ENCODE measurements around the gene GRM7.

DNA sequence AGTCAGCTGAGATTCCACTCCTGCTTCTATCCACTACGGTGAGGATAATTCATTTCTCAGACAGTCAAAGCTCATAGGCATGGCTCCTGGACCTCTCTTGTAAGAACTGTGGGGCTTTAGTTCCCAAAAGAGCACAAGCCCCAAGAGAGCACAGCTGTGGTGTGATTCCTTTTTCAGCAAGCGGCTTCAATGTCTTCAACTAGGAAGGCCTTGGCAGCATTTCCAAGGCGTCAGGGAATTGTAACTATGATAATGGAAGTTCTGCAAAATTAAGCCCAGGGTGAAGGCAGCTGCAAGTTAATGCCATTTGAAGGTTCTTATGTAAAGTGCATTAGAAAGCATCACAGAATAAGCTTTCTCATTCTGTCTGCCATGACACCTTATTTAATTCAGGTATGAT is 657.1 kb downstream of the GRM7 start:
- TF ChIP-seq, protein P1, sequence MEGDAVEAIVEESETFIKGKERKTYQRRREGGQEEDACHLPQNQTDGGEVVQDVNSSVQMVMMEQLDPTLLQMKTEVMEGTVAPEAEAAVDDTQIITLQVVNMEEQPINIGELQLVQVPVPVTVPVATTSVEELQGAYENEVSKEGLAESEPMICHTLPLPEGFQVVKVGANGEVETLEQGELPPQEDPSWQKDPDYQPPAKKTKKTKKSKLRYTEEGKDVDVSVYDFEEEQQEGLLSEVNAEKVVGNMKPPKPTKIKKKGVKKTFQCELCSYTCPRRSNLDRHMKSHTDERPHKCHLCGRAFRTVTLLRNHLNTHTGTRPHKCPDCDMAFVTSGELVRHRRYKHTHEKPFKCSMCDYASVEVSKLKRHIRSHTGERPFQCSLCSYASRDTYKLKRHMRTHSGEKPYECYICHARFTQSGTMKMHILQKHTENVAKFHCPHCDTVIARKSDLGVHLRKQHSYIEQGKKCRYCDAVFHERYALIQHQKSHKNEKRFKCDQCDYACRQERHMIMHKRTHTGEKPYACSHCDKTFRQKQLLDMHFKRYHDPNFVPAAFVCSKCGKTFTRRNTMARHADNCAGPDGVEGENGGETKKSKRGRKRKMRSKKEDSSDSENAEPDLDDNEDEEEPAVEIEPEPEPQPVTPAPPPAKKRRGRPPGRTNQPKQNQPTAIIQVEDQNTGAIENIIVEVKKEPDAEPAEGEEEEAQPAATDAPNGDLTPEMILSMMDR (IDR thresholded peaks at IDR 0.05), result no peak
- TF ChIP-seq POLR2A (IDR thresholded peaks at IDR 0.05), result no peak

All from body of pancreas (tissue), 4 donors.